HepG2 (cell line): ENCODE results near the gene ETS2. TPM values are rescaled to one million over a fixed set of nuclear protein-coding genes. Genes with fewer than 3 reads are reported as not detected.

Source experiments
- ARNTL ChIP-seq: sonication (generic); formaldehyde crosslinking; IDR thresholded peaks from 2 replicates; pipeline ENCODE4 v1.4.0; 2020; ENCODE audit warnings: mild to moderate bottlenecking, missing genetic modification reagents
- ATF3 ChIP-seq: sonication (generic); formaldehyde crosslinking; IDR thresholded peaks from 2 replicates; pipeline ENCODE4 v1.4.0; 2020; ENCODE audit warnings: missing genetic modification reagents
- DBP ChIP-seq: sonication (generic); formaldehyde crosslinking; IDR thresholded peaks from 2 replicates; pipeline ENCODE4 v1.4.0; 2020; ENCODE audit warnings: missing genetic modification reagents; ENCODE audit errors: not compliant biosample characterization
- FOXP1 ChIP-seq, 2 experiments: fragments of 450-650 bp in 1 of 2; IDR thresholded peaks; 2 replicates each; pipeline ENCODE4 v1.6.1; 2017 to 2018; ENCODE audit warnings: antibody characterized with exemption in 1 of 2
- KDM3A ChIP-seq: IDR thresholded peaks from 2 replicates; pipeline ENCODE4 v1.6.1; 2018; ENCODE audit warnings: low read depth, missing compliant biosample characterization
- NONO ChIP-seq, 2 experiments: fragments of 450-650 bp in 1 of 2; sonication (generic) in 1 of 2; formaldehyde crosslinking in 1 of 2; IDR thresholded peaks in 1 of 2; conservative IDR thresholded peaks in 1 of 2; 2 replicates each; pipeline versions ENCODE4 v1.6.1 to v1.8.0; 2017 to 2022; ENCODE audit warnings: mild to moderate bottlenecking in 1 of 2, missing genetic modification reagents in 1 of 2, moderate library complexity in 1 of 2
- PRMT3 ChIP-seq: sonication (generic); formaldehyde crosslinking; IDR thresholded peaks from 2 replicates; pipeline ENCODE4 v1.8.1; 2022; ENCODE audit warnings: low read depth, mild to moderate bottlenecking, moderate library complexity, missing genetic modification reagents, borderline replicate concordance
- RAD21 ChIP-seq: fragments of 450-650 bp; formaldehyde crosslinking; IDR thresholded peaks from 2 replicates; pipeline ENCODE4 v1.5.0; 2020; ENCODE audit warnings: mild to moderate bottlenecking
- RBM22 ChIP-seq: fragments of 200-400 bp; formaldehyde crosslinking; optimal IDR thresholded peaks from 2 replicates; pipeline ENCODE3; 2017; ENCODE audit warnings: mild to moderate bottlenecking, low read length, moderate library complexity
- RERE ChIP-seq: IDR thresholded peaks from 2 replicates; pipeline ENCODE4 v1.6.1; 2016; ENCODE audit warnings: low read depth, missing genetic modification reagents, missing compliant biosample characterization
- REST ChIP-seq, 2 experiments: IDR thresholded peaks; 2 replicates each; pipeline ENCODE4 v1.6.1; 2011 to 2012; ENCODE audit warnings: low read length in 2 of 2, borderline replicate concordance in 1 of 2, low read depth in 1 of 2, mild to moderate bottlenecking in 1 of 2, moderate library complexity in 1 of 2
- ZFP37 ChIP-seq: sonication (generic); formaldehyde crosslinking; IDR thresholded peaks from 2 replicates; pipeline ENCODE4 v1.4.0; 2020; ENCODE audit warnings: missing genetic modification reagents, borderline replicate concordance
- ZNF354B ChIP-seq: sonication (generic); formaldehyde crosslinking; IDR thresholded peaks from 2 replicates; pipeline ENCODE4 v1.8.0; 2022; ENCODE audit warnings: mild to moderate bottlenecking, missing genetic modification reagents
- ZNF512 ChIP-seq: sonication (generic); formaldehyde crosslinking; IDR thresholded peaks from 2 replicates; pipeline ENCODE4 v1.4.0; 2020; ENCODE audit warnings: mild to moderate bottlenecking, missing genetic modification reagents
- ZNF589 ChIP-seq: sonication (generic); formaldehyde crosslinking; conservative IDR thresholded peaks from 2 replicates; pipeline ENCODE4 v1.8.0; 2022; ENCODE audit warnings: mild to moderate bottlenecking, moderate library complexity, missing genetic modification reagents
- polyA plus RNA-seq, 8 experiments: library from polyadenylated mRNA; depleted of rRNA in 3 of 8; stranded (reverse) in 7 of 8; unstranded in 1 of 8; fragments of >200 nt; fragmentation: Illumina TruSeq in 4 of 8; extraction: Trizol in 4 of 8; gene quantifications; 2 replicates each; pipeline versions ENCODE4 v1.2.1 to v1.2.3, GENCODE V29; 2011 to 2016; ENCODE audit warnings: low read depth in 4 of 8, missing spikeins in 1 of 8, mixed read lengths in 1 of 8; ENCODE audit not compliant: insufficient read depth in 1 of 8
- total RNA-seq, 5 experiments: library from RNA; depleted of rRNA; stranded (reverse); fragments of >200 nt; fragmentation: Illumina TruSeq; extraction: Trizol; gene quantifications; 2 replicates each; pipeline ENCODE4 v1.2.3, GENCODE V29; 2016; ENCODE audit warnings: low read depth in 1 of 5

The ETS2 gene
- total and polyA plus RNA-seq, 2 of the 13 experiments (the other 11 are each of a cell fraction or from before 2014, with no cell fraction given): 24.6 to 64.4 TPM

- peak in 1 of 2 experiments; percentile 17; a peak in 1 of 4 replicates for TF ChIP-seq REST (IDR thresholded peaks at IDR 0.05; ENCODE audit: borderline replicate concordance in 1 of 2, low read depth in 1 of 2, low read length in 2 of 2)
- no peak for TF ChIP-seq FOXP1 (IDR thresholded peaks at IDR 0.05)
- TF ChIP-seq FOXP1 (CRISPR knock-in tag; IDR thresholded peaks at IDR 0.05): peak; percentile 83
- TF ChIP-seq ZFP37 (CRISPR knock-in tag): peak; percentile 13; the same call in 1 of the 2 replicates
- TF ChIP-seq ARNTL (CRISPR knock-in tag): 0 out of 2 replicates have a peak, but pooled peaks have one; percentile 65
- TF ChIP-seq ZNF512 (CRISPR knock-in tag): 0 out of 2 replicates have a peak, but pooled peaks have one; percentile 27
- no peak for TF ChIP-seq DBP (CRISPR knock-in tag)
- TF ChIP-seq RAD21 (CRISPR knock-in tag): peak; percentile 43; the same call in 1 of the 2 replicates
- TF ChIP-seq NONO (IDR thresholded peaks at IDR 0.05): no peak
- 0 out of 2 replicates have a peak, but pooled peaks have one; percentile 15 for TF ChIP-seq NONO (CRISPR knock-in tag; conservative IDR thresholded peaks at IDR 0.05)
- peak; percentile 68; the same call in 1 of the 2 replicates for TF ChIP-seq PRMT3
- TF ChIP-seq KDM3A: no peak
- peak; percentile 64; the same call in 1 of the 2 replicates for TF ChIP-seq ATF3 (CRISPR knock-in tag)
- no peak for TF ChIP-seq ZNF589 (CRISPR knock-in tag)
- peak; percentile 47; the same call in 1 of the 2 replicates for TF ChIP-seq RERE
- no peak for TF ChIP-seq ZNF354B
- peak; percentile 92 for TF ChIP-seq RBM22
These were observed 18.5 kb downstream of the ETS2 start (continued) for GRCh38 chr21:38824124-38824822.
